NCI-H2107 treated with DMSO at 0.1 percent for 48 hours (cell line): ENCODE measurements around the gene STIP1.

Source experiments
- DNase-seq: peaks from one replicate; lab custom pipeline; 2025; ENCODE audit not compliant: unreplicated experiment; lab: John Stamatoyannopoulos, UW

Gene STIP1

DNA sequence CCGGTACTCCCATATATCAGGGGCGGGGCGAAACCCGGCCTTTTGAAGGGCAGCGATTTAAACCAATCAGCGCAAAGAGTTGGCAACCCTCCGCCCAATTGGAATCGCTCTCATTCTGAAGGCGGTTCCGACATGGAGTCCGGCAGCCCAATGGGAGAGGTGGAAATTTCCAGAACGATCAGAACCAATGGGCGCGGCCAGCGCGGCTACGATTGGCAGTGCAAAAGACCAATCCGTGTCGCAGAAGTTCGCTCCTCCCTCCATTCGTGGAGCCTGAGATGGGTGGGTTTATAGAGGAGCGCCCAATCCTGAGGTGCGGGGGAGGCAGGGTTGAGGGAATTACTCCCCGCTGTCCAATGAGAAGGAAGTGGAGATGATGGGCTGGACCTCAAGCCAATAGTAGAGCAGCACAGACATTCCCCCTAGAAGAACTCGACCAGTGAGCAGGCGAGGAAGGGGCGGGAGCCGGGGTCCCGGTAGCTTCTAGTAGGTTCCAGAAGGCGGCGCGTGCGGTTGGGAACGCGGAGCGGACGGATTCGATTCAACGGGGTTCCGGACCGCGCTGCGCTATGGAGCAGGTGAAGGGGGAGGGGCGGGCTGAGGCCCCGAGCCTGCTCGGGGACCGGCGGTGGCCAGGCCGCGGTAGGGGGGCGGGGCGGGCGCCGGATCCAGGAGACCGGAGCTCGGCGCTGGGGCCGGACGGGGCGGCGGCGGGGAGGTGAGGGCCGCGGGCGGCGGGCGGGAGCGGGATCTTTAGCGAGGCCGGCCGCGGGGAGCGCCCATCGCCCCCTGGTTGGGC, at the start of gene STIP1:
Gene STIP1, plus strand, starts transcription at position 479 of the 799 bp plus-strand sequence. Its CDS starts 91 bp downstream, at position 570.
- peak; percentile 99 for DNase-seq

DNA sequence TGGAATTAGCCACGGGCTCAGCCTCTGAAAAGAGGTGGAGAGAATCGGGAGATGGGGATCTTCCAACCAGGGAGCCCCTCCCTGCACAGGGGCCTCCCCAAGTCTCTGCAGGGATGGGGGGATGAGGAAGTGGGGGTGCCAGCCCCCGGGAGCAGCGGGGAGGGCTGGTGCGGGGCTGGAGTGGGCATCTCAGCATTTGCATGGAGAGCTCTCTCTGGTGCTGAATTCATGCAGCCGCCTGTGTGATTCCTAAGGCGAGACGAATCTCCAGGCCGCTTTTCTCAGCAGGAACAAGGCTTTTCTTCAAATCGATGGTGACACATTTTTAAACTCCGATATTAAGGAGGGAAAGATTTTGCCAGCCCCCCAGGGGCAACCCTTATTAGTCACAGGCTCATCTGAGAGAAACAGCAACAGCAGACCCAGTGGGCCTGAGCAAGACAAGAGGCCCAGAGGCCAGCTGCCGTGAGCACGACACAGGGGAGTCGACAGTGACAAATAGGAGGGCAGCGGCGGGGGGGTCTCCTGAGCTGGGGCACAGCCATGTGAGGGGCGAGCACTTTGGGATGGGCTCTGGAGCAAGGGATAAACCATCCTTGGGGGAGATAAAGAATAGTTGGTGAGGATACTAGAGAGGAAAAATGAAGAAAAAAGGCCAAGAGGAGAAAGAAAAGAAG, 49.1 kb upstream of the STIP1 start:
- DNase-seq: no peak

DNA sequence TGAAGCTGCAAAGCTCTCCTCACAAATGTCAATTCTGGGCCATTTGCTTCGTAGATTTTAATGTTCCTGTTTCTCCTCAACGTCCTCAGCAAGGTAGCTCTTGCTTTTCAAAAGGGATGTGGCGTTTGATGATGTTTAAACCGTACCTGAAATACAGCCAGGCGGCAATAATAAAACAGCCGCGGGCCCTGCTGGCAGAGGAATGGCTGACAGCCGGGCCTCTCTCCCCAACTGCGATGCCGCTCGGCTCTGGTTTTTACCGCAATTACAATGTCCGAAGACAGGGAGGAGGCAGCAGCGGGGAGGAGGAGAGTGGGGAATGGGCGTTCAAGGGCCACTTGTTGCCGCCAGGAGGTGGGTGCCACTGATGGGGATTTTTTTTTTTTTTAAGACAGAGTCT, 47.6 kb upstream of the STIP1 start:
- no peak for DNase-seq

DNA sequence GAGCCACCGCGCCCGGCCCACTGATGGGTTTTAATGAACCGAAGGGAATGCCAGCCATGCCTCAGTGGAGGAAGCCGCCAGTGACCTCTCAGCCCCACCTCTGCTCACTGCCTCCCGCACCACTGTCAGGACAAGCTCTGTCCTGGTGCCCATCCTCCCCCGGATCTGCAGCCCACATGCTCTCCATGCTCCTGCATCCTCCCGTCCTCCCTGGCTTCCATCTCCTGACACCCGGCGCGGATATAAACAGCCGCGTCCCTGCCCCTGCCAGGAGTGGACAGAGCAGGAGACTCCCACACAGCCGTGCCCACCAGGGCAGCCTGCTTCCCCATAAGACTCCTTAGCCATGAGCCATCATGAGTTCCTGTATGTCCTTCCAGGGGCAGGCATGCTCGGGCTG, 46.9 kb upstream of the STIP1 start:
- no peak for DNase-seq

DNA sequence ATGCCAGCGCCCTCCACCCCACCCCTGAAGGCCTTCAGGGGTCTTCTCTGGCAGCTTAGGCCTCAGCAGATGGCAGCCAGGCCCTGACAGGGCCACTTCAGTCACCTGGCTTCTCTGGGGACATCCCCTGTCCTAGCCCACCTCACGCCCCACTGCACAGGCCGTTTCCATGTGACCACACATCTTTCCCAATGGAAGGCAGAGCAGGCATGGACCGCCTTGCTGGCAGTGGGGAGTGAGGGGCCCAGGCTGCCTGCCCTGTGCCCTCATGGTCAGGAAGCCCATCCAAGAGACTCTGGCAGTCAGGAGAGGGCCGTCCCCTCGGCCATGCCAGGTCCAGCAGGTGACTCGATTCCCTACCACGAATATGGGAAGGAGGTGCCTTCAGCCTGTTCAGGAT, 45.9 kb upstream of the STIP1 start:
- no peak for DNase-seq

DNA sequence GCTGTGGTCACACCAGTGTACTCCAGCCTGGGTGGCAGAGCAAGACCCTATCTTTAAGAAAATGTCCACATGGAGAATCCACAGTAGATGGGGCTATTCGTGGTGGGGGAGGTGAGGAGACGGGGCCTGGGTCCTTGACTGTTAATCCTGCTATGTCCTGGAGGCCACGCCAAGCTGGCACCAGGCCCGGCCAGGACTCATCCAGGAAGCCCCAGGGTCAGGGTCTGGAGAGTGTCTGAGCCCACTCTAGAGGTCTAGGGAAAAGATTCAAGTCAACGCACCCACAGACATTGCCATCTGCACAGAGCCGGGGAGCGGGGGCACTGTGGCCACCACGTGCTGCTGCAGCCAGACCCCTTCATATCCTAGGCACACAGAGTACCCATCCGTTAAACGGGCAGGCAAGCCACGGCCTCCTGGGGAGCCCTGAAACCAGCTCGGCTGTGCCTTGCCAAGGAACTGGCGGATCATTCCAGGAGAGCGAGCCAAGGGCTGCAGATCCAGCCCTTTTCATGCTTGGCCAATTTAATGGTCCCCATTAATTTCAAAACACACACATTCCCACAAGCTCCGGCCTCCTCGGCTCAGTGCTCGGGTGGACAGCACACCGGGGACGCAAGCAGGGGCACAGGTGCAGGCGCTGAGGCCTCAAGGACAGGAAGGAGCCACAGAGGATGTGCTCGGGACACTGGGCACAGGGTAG, 44.7 kb upstream of the STIP1 start:
- no peak for DNase-seq

DNA sequence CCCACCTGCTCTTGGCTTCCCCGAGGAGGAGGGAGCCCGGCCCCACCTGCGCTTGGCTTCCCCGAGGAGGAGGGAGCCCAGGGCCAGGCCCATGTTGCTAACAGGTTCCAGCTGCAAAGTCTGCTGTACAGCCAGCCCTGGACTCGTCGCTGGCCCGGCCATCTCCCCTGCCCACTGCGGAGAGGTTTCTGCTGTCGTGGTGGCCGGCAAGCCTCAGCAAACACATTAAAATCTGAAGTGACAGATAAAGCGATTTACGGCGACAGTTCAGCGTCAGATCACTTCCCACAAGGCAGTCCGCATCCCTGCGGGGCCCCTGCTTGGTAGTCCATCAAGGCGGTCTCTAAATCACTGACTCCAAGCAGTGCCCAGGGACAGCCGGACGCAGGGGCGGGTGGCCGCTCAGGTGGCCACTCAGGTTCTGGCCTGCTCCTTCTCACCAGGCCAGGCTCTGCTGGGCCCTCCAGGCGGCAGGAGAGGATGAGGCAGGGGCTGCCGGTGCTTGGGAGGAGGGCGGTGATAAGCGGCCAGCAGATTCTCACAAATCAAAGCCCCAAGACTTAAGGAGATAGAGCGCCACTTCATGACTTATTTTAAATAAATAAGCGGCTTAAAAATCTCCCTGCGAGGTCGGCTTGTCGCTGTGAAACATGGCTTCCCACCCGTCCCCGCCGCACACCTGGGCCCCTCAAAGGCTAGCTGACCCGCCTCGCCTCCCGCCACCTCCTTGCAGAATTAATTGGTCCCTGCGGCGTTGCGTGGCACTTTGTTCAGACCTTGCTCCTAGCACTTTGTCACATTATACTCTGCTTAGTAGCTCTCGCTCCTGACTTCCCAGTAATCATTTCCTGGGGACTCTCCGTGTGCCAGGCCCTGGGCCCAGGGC, 41.1 kb upstream of the STIP1 start:
- DNase-seq: no peak

DNA sequence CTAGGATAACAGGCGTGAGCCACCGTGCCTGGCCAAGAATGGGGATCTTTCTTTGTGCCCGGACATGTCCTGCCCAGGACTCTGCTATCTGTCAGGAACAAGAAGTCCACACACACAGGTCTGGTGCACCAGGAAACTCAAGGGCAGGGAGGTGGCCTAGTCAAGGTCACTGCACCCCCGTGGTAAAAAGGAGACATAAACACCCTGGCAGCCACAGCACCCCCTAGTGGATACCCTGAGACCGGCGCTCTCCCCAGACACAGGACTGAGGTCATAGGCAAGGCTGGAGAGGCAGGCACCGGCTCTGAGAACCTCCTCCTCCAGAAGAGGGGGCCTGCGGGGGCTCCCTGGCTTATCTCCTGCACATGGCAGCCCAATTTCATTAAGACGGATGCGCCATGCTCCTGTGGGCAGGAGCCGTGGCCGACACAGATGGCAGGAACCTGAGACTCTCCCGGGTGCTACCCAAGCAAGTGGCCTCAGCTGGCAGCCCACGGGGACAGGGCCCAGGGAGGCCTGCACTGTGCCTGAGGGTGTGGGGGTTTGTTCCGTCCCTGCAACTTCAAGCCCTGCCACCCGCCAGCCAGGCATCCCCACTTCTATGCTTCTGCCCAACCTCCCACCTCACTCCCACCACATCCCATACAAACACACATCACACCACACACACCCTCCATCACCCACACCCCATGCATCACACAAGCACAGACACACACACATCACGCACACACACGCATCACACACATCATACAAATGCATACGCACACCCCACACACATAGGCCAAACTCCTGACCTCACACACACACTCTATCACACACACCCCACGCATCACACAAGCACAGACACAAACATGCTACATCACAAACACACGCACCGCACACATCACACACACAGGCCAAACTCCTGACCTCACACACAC, 39.7 kb upstream of the STIP1 start:
- DNase-seq: no peak

DNA sequence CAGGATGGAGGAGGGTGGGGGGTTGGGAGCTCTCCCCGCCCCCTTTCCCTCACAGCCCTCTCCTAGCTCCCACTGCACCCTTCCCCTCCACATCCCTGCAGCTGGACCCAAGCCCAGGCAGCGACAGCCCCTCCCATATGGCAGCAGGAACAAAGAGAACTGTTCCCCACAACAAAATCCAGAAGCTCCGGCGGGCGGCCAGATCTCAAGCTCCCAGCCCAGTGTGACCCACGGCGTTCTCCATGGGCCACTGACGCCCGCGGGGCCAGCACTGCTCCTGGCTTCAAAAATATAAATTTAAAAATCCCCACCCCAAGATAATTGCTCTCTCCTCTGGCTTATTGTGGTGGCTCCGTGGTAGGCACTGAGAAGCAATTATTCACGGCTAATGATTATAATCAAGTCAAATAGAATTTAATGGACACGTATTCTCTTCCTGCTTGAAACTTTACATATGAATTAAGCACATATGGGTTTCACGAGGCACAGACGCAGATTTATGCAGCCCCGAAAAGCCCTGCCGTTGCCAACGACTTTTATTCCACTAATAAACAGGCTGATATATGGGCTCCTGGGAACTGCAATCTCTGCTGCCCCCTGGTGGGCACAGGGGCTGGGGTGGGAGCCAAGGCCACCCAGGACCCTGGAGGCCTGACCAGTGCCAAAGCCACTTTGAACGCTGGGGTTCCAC, 37.6 kb upstream of the STIP1 start:
- peak; percentile 42 for DNase-seq

DNA sequence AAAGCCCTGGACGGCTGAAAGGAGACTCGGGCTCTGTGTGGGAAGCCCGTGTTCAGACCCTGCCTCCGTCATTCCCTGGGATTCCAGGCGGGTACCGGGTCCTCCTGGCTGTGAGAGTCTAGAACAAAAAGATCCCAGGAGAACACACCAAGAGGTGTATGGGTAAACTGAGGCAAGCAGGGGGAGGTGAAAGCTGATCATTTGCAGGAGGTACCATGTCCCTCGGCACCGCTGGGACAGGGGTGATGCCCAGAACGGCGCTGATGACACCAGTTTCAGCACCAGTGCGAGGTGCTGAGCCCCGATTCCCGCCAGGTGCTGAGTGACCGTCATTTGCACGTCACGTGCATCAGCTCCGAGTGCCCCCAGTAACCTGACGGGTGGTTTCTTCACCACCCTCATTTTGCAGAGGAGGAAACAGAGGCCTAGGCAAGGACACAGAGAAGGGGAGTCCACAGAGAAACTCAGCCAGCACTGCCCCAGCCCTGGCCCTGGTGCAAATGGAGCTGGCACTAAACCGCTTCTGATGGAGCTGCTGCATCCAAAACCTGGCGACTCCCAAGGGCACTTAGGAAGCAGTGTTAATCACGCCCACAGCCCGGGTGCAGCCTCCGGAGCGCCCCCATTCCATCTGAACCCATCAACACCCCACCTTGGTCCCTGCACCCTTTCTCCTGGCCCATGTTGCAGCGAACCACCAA, 36.9 kb upstream of the STIP1 start:
- DNase-seq: no peak

DNA sequence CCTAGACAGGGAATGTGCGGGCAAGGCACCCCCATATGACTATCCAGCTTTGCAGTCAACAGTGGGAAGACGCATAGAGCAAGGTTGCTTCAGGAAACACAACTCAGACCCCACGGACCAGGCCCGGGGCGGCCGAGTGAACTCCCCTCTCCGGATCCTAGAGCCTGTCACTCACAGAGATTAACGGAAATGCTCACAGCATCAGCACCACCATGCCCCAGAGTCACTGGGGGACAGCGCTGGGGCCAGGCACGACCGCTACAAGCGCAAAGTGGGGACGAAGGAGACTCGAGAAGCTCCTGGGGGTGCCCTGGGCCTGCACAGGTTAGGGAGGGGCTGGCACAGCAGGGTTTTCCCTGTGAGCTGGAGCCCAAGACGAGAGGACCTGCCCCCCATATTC, 35.9 kb upstream of the STIP1 start:
- DNase-seq: no peak

DNA sequence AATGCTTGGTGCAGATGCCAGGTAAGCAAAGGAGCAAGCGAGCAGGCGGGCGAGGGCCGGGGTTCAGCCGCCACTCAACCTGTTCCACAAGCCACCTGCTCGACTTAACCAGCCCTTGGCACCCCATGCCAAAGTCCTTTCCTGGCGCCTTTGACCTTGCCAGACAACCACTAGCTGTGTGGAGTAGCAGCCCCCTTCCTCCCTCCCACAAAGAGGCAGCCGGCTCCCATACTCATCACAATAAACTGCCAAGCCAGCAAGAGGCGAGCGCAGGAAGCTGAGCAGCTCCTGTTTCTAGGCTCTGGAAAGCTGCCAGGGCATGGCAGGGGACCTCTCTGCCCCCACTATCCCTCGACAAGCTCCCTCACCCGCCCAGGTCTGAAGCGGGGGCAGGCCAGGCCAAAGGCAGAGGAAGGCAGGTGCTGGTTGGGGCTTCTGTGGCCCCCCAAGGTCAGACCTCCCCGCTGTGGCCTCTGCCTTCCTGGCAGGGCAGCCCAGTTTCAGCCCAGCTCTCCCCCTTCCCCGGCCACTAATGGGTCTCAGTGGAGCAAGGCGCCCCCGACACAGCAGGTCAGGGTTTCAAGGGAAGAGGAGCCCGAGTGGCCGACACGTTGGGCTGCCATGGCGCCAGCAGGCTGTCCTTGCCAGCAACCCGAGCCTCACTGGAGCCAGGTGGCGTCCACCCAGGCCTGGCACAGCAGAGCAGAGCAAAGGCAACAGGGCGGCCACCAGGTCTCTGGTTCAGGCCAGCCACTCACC, 35.3 kb upstream of the STIP1 start:
- DNase-seq: peak; percentile 40

DNA sequence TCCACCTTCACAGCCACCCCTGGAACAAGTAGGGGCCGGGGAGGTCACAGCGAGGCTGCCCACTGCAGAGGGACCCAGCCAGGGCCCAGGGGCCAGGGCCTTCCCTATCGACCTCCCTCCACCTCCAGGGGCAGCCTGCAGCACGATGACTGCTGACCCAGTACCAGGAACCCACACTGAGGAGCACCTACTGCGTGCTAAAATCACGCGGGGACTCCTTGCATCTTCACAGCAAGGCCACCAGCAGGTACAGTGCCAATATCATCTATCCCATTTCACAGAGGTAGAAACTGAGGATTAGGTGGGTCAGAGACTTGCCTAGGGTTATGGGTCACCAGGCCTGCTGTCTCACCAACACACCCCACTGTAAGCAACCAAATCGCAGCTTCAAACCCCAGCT, 34.6 kb upstream of the STIP1 start:
- DNase-seq: no peak

DNA sequence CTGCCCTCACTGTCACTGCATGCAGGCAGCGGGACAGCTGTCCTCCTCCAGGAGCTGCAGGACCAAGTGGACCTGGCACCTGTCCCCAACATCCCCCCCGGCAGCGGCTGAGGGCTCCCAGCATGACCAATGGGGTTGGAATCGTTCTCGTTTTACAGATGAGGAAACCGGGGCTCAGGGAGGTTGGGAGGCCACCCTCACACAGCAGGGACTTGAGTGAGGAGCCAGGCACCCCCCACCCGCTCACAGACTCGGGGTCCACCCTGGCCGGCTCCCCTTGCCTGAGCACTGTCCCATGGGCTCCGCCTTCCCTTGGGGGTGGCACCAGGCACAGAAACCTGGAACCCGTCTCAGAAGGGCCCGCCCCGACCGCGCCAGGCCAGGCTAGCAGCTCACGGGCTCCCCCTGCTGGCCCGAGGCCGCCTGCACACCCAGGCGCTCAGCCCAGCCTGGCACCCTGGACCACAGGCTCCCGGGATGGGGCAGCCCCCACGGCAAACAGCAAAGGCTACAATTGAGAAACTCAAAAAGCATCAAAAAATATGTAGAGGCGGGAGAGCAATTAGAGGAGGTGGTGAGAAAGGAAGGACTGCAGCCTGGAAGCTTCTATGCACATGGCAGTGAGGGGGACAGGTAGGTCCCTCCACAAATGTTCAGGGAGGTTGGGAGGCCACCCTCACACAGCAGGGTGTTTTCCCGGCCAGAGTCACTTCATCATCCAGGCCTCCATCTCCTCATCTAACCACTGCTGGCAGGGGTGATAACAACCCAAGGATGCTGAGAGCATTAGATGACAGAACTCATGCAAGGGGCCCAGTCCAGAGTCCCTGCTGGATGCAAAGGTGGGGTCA, 32.9 kb upstream of the STIP1 start:
- DNase-seq: no peak

DNA sequence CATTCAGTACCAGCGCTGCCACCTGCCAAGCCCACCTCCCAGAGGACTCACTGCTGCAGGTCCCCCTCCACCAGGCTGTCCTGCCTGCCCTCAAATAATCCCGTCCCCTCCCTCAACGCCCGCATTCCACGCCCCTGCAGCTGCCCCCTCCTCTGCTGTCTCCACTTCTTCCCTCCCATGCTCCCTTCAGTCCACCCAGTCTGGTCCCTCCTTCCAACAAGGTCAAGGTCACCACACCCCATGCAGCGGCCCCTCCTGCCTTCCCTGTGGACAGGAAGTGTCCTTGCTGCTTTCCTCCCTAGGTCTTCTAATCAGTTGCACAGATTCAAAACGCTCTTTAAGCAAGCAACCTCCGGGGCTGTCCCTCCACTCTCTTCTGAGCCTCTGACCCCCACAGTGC, 32.2 kb upstream of the STIP1 start:
- no peak for DNase-seq

DNA sequence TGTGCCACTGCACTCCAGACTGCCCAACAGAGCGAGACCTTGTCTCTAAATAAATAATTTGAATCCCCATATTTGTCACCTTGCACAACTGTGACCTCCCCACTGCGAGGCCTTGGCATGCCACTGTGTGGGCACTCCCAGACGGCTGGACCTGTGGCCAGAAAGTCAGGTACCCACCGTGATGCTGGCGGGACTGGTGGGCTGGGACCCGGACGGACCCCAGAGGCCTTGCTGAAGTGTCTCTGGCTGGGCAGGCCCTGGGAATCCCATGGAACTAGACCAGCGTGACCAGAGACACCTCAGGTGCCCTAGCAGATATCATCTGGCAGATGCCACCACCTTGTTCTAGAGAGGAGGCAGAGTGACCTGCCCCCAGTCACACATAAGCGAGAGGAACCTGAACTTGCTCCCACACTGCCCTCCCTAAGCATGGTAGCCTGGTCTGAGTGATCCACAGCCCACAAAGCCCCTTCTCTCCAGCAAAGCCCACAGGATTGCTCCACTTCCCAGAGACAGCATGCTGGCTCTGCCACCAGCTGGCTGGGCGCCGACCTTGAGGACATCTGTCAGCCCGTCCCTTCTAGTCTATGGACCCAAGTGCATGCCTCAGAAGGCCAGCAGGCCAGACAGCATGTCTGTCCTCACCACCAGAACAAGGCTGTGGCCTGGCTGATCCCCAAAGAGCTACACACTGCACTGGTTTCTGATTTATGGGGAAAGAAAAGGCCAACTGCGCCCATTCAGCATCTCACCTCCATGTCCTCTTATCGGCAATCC, 29.5 kb upstream of the STIP1 start:
- no peak for DNase-seq
